Heart left ventricle (tissue), 16 donors: ENCODE results near the gene CAV2. TPM values are rescaled to one million over a fixed set of nuclear protein-coding genes. Genes with fewer than 3 reads are reported as not detected.

Source experiments
- ATAC-seq, 4 donors: fragments of 200-7000 bp; cut with Tn5 transposase; one replicate each; pipeline ENCODE4 v1.9.1; 2020 to 2022; ENCODE audit warnings: moderate library complexity in 4 of 4, mild to moderate bottlenecking in 3 of 4, moderate number of reproducible peaks in 1 of 4
- DNase-seq, 5 donors: peaks; one replicate each; pipeline ENCODE4 v3.0.0-alpha.2; 2020
- H3K27ac ChIP-seq, 12 donors: fragments of 200-600 bp; sonication (generic) in 4 of 12; one replicate each; pipeline versions ENCODE4 v1.5.0 to v1.8.0; 2016 to 2022; ENCODE audit warnings: mild to moderate bottlenecking in 2 of 12
- H3K27me3 ChIP-seq, 9 donors: fragments of 200-600 bp; sonication (generic) in 2 of 9; one replicate each; pipeline versions ENCODE4 v1.5.1 to v1.8.0; 2016 to 2022; ENCODE audit warnings: mild to moderate bottlenecking in 3 of 9
- H3K36me3 ChIP-seq, 9 donors: fragments of 200-600 bp; sonication (generic) in 2 of 9; one replicate each; pipeline versions ENCODE4 v1.5.0 to v1.8.0; 2018 to 2022; ENCODE audit warnings: mild to moderate bottlenecking in 2 of 9
- H3K4me1 ChIP-seq, 12 donors: fragments of 200-600 bp; sonication (generic) in 4 of 12; one replicate each; pipeline versions ENCODE4 v1.5.0 to v1.8.0; 2016 to 2022; ENCODE audit warnings: mild to moderate bottlenecking in 3 of 12
- H3K4me3 ChIP-seq, 12 donors: fragments of 200-600 bp; sonication (generic) in 4 of 12; one replicate each; pipeline versions ENCODE4 v1.5.0 to v1.8.0; 2017 to 2022; ENCODE audit warnings: mild to moderate bottlenecking in 9 of 12, moderate library complexity in 4 of 12
- H3K9me3 ChIP-seq, 12 donors: fragments of 200-600 bp; sonication (generic) in 4 of 12; one replicate each; pipeline versions ENCODE4 v1.5.0 to v1.8.0; 2016 to 2022; ENCODE audit warnings: mild to moderate bottlenecking in 1 of 12
- POLR2A ChIP-seq, 2 donors: fragments of 450-650 bp; IDR thresholded peaks; one replicate each; pipeline ENCODE4 v1.6.1; 2017; ENCODE audit warnings: antibody characterized with exemption in 2 of 2, mild to moderate bottlenecking in 2 of 2, moderate library complexity in 2 of 2
- WGBS, 4 donors: extraction: QIAGEN DNeasy Blood & Tissue Kit in 2 of 4; methylation state at CpG; one replicate each; pipeline versions ENCODE4 v1.1.5 to v1.1.7; 2013 to 2018; 5-methylcytosine and 5-hydroxymethylcytosine counted together
- intact Hi-C, 10 donors: fragments of 100-400 bp; cut with DNase I; formaldehyde crosslinking; loops; one replicate each; pipeline versions ENCODE4 v1.11.1 to v1.14.2; 2022
- polyA plus RNA-seq, 2 donors: library from polyadenylated mRNA; stranded (reverse); fragments of 200-250 nt; gene quantifications; one replicate each; pipeline ENCODE4 v1.2.3, GENCODE V29; 2013
- total RNA-seq, 9 donors: library from RNA; depleted of rRNA in 2 of 9; stranded (reverse); fragments of >200 nt in 2 of 9; fragmentation: NEBNext Ultra II Directional in 3 of 9; extraction: Animal tissue kit (Norgen Biotek cat#: 25700) in 3 of 9; gene quantifications; one replicate each; pipeline versions ENCODE4 v1.1.0 to v1.2.4, GENCODE V29; 2016 to 2023
- TF ChIP-seq, protein P1 (sequence below), 12 donors: fragments of 200-600 bp; sonication (generic) in 4 of 12; IDR thresholded peaks; one replicate each; pipeline versions ENCODE4 v1.5.0 to v1.8.0; 2018 to 2022; ENCODE audit warnings: antibody characterized with exemption in 12 of 12, mild to moderate bottlenecking in 5 of 12
- donor health status: ischemic (EF 13 %, LVEDD 7.1; RV severe dilation, severe dysfunction).
- donor health status: healthy with polysubstance abuse.
- donor health status: DM: no; HTN: yes; CAD: no.
- donor health status: DM: no; HTN: no; CAD: no.
- donor health status: ischemic (EF 25% LVEDD 6.9; RV normal size, moderate dysfunction).
- donor health status: ischemic (EF 25% LVEDD 5.7; RV mildly dilated, moderate dysfunction).
- donor health status: healthy.
- donor health status: DM: yes; HTN: yes; CAD: no.
- donor health status: ischemic (EF 35%, LVEDD 5.7; RV mildly dilated, moderate dysfunction).
- donor health status: nonischemic (EF 11% LVEDD 7.7; RV severe dilation, severe dysfunction).
- donor health status: DM: yes; HTN: yes; CAD: no.
- donor health status: PGD.
- donor health status: ischemic (EF 29% LVEDD 5.4; RV normal size, mild dysfunction).
- donor health status: nonischemic (EF 23%, LVEDD 6.1; RV moderate dilation, normal function).

The CAV2 gene
- total and polyA plus RNA-seq, 11 donors = 66.3 to 345 (median 236) TPM

DNA sequence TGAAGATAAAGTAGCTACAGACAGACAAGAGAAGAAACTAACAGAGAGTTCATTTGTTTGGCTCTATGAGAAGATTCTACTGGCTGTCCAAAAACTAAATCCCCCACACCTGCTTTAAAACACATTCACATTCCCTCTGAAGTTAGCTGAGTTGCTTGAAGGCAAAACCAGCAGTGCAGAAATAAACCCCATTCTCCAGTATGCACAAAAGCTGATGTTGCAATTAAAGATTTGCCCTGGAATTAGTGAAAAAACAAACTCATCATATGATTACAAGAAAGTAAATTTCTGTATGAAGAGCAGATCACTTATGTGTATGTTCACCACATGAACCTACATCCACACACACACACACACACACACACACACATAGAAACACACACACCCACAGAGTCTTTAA is 16.0 kb downstream of the CAV2 start:
- ATAC-seq = no peak
- H3K27me3 ChIP-seq = no peaks in the 10 kb centered on the region
- no peaks in the 10 kb centered on the region for H3K36me3 ChIP-seq
- TF ChIP-seq, protein P1, sequence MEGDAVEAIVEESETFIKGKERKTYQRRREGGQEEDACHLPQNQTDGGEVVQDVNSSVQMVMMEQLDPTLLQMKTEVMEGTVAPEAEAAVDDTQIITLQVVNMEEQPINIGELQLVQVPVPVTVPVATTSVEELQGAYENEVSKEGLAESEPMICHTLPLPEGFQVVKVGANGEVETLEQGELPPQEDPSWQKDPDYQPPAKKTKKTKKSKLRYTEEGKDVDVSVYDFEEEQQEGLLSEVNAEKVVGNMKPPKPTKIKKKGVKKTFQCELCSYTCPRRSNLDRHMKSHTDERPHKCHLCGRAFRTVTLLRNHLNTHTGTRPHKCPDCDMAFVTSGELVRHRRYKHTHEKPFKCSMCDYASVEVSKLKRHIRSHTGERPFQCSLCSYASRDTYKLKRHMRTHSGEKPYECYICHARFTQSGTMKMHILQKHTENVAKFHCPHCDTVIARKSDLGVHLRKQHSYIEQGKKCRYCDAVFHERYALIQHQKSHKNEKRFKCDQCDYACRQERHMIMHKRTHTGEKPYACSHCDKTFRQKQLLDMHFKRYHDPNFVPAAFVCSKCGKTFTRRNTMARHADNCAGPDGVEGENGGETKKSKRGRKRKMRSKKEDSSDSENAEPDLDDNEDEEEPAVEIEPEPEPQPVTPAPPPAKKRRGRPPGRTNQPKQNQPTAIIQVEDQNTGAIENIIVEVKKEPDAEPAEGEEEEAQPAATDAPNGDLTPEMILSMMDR (IDR thresholded peaks at IDR 0.05) = no peak
- no peak for TF ChIP-seq POLR2A (IDR thresholded peaks at IDR 0.05)
- DNase-seq = no peak
- peaks cover 0 to 26% (median 13%) of the 10 kb centered on the region in 12 donors for H3K4me1 ChIP-seq
- H3K27ac ChIP-seq = no peak overlapping the region
- H3K9me3 ChIP-seq = no peaks in the 10 kb centered on the region
- intact Hi-C loops = no loop called here
- H3K4me3 ChIP-seq = no peak overlapping the region

- Histone ChIP-seq H3K27ac (no peak overlapping the region), H3K4me1 (peaks cover 0 to 19% (median 7%) of the 10 kb centered on the region in 12 donors), H3K27me3 (no peaks in the 10 kb centered on the region), H3K36me3 (no peaks in the 10 kb centered on the region), H3K4me3 (no peak overlapping the region), H3K9me3 (no peaks in the 10 kb centered on the region)
- no peak for ATAC-seq
- intact Hi-C loops = no loop called here
- TF ChIP-seq, protein P1 (IDR thresholded peaks at IDR 0.05) = no peak
- TF ChIP-seq POLR2A (IDR thresholded peaks at IDR 0.05) = no peak
- DNase-seq = no peak
These were observed 16.8 kb downstream of the CAV2 start for GRCh38 chr7:116516324-116516723.

DNA sequence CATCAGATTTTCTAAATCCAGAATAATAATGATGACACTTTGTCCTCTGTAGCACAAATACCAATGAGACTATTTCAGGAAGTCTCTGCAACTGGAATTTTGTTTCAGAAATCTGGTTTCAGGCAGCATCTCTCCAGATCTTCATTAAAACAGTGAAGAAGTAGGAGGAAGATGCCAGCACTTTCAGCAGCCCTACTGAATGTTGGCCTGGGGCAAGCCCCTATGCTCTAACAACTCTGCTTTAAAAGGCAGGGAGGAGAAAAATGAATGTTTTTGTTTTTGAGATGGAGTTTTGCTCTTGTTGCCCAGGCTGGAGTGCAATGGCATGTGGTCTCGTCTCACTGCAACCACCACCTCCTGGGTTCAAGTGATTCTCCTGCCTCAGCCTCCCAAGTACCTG is 18.1 kb downstream of the CAV2 start:
- TF ChIP-seq, protein P1 (IDR thresholded peaks at IDR 0.05) = no peak
- TF ChIP-seq POLR2A (IDR thresholded peaks at IDR 0.05) = no peak
- WGBS, 4 donors = 94 to 100% (median 98%) methylated on average over 1 of the region's 1 CpG
- H3K36me3 ChIP-seq = no peaks in the 10 kb centered on the region
- intact Hi-C loops = no loop called here
- no peaks in the 10 kb centered on the region for H3K27me3 ChIP-seq
- no peak overlapping the region for H3K27ac ChIP-seq
- no peak overlapping the region for H3K4me3 ChIP-seq
- H3K4me1 ChIP-seq = peaks cover 0 to 12% (median 5%) of the 10 kb centered on the region in 12 donors
- H3K9me3 ChIP-seq = no peaks in the 10 kb centered on the region
- no peak for ATAC-seq
- DNase-seq = no peak

- Histone ChIP-seq H3K9me3 (no peaks in the 10 kb centered on the region), H3K36me3 (no peaks in the 10 kb centered on the region), H3K27me3 (peaks cover 0 to 3% (median 0%) of the 10 kb centered on the region in 9 donors), H3K27ac (no peak overlapping the region), H3K4me3 (no peak overlapping the region), H3K4me1 (peaks cover 0 to 13% (median 6%) of the 10 kb centered on the region in 12 donors)
- DNase-seq (no peak), ATAC-seq (no peak)
- intact Hi-C loops = no loop called here
- no peak for TF ChIP-seq POLR2A (IDR thresholded peaks at IDR 0.05)
These were observed 19.4 kb downstream of the CAV2 start for GRCh38 chr7:116518961-116519360.

DNA sequence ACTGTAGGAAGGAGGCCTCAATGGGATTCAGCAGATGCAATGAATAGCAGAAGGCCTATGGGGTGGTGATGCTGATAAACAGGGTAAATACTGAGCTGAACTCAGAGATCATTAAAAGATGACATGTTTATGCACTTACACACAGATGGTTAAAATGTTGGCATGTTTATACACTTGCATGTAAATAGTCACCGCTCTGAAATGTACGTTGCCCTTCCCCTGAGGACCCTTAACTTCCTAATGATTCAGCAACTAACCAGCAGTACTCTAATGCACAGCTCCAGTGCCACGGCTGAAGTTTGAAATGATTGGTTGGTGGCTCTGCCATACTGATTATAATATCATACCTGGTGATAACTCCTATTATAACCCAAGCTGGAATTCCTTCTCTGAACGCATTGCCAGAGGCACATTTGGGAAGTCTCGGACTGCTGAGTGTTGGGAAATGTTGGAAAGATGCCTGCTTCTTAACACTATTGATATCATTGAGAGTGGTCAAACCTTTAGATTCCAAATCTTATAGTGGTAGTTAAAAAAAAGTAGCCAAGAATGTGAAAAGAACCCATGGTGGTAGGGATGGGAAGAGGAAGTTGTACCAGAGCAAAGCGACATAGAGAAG is 21.6 kb downstream of the CAV2 start:
- H3K4me1 ChIP-seq = peaks cover 2 to 21% (median 6%) of the 10 kb centered on the region in 12 donors
- TF ChIP-seq POLR2A (IDR thresholded peaks at IDR 0.05) = no peak
- TF ChIP-seq, protein P1 (IDR thresholded peaks at IDR 0.05) = no peak
- no peak overlapping the region for H3K4me3 ChIP-seq
- WGBS, 4 donors = 64 to 79% (median 72%) methylated on average over 6 of the region's 6 CpGs
- ATAC-seq (no peak), DNase-seq (no peak)
- intact Hi-C loops = loop anchor here in 3 of 10 donors (10.0 kb wide), 4 partner anchors 64 to 266 kb away; no protein-coding TSS in a partner anchor
- peaks cover 0 to 23% (median 0%) of the 10 kb centered on the region in 9 donors for H3K27me3 ChIP-seq
- H3K27ac ChIP-seq = no peak overlapping the region
- H3K36me3 ChIP-seq = no peaks in the 10 kb centered on the region
- no peaks in the 10 kb centered on the region for H3K9me3 ChIP-seq
